Measurements from ENCODE around the gene SHROOM3.

- no peak for TF ChIP-seq CTCF (IDR thresholded peaks at IDR 0.05)
- TF ChIP-seq POLR2A (IDR thresholded peaks at IDR 0.05) = no peak
These were observed 204.3 kb downstream of the SHROOM3 start for GRCh38 chr4:76639288-76639687.
